Neuron (in vitro differentiated cells): ENCODE measurements around the gene HOXA7.

ENCODE experiments used
- H2AFZ ChIP-seq: one replicate; pipeline ENCODE4 v1.6.1; 2013; ENCODE audit warnings: low read depth, mild to moderate bottlenecking, inconsistent platforms, low read length, moderate library complexity
- H3K27me3 ChIP-seq: one replicate; pipeline ENCODE4 v1.6.1; 2013; ENCODE audit warnings: low read length; ENCODE audit not compliant: insufficient read depth
- H3K36me3 ChIP-seq: one replicate; pipeline ENCODE4 v1.6.1; 2013; ENCODE audit warnings: low read length; ENCODE audit not compliant: insufficient read depth
- H3K4me1 ChIP-seq: one replicate; pipeline ENCODE4 v1.6.1; 2013; ENCODE audit warnings: low read length; ENCODE audit not compliant: insufficient read depth
- H3K4me3 ChIP-seq: 2 replicates; pipeline ENCODE4 v1.5.1; 2013; ENCODE audit warnings: mild to moderate bottlenecking, low read length, moderate library complexity
- H3K9me3 ChIP-seq: one replicate; pipeline ENCODE4 v1.6.1; 2013; ENCODE audit warnings: low read length

The HOXA7 gene

DNA sequence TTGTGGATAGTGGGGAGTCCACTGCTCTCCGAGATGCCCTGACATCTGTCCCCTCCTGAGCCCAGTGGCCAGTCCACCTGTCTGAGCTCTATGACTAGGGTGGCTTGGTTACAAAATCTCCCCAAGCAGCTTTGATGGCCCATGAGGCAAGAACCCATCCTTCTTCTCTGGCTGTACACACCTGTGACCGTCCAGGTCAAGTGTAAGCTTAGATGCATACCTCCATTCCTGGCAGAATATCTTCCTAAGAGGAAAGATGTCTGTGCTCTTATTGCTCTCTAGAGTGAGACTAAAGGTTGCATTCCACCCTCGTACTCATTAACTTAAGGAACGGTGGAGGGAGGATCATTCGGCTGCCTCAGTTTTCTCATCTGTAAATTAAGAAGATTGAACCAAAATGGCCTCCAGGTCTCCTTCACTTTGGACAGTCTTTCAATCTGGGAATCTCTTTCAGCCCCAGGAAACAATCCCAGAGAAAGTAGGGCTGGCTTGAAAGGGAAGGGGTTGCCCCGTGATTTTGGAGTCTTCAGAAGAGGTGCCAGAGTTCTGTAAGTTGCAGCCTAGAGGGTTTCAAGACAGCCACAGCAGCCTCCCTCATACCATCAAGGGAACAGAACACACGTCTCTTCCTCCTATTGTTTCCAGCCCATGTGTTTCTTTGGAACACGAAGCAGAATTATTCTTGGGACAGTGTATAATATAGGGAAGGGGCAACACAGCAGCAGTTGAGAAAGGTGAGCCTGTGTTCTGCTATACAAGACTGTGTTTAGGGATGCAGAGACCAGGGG lies 31.4 kb downstream of the HOXA7 start:
- H3K4me1 ChIP-seq: no peaks in the 10 kb centered on the region

DNA sequence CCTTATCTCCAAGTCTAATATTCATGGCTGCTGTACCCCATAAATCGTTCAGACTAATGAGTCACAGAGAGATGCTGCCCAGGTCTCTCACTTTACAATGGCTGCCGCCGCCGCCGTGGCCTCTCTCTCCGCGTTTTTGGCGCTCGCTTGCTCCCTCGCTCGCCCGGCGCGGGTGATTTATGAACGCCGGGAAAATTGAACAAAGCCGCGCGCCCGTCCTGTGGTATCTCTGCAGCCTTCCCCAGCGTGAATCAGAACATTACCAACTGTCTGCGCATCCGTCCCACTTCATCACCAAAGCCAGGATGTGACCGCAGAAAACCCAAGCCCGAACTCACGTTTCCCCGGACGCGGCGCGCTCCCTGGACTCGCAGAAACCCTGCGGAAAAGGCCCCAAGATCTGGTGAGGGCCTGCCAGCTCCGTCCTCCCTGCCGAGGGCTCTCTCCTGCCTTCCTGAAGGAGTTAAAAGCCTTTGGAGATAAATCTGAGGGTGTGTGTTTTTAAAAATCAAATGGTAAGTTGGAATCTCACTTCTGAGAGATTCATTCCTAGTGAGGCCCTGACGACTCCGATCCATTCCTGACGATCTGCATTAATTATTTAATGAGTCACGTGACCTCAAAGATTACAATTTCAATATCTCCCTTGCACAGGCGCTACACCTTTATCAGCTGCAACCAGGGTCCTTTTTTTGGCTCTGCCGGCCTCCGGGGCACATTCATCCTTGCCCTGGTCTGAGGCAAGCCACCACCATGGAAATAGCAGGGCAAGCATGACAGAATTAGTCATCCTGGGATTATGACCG lies 32.2 kb downstream of the HOXA7 start:
- Histone ChIP-seq H3K9me3 (peaks cover 2% of the 10 kb centered on the region), H3K4me3 (no peak overlapping the region), H3K36me3 (no peaks in the 10 kb centered on the region), H3K4me1 (no peaks in the 10 kb centered on the region), H2AFZ (no peak overlapping the region), H3K27me3 (peaks cover 98% of the 10 kb centered on the region)

More for the DNA sequence above, 31.4 kb downstream of the HOXA7 start:
- H3K4me3 ChIP-seq: no peak overlapping the region
- peaks cover 4% of the 10 kb centered on the region for H3K9me3 ChIP-seq
- H3K36me3 ChIP-seq: no peaks in the 10 kb centered on the region
- no peak overlapping the region for H2AFZ ChIP-seq
- peaks cover 99% of the 10 kb centered on the region for H3K27me3 ChIP-seq

DNA sequence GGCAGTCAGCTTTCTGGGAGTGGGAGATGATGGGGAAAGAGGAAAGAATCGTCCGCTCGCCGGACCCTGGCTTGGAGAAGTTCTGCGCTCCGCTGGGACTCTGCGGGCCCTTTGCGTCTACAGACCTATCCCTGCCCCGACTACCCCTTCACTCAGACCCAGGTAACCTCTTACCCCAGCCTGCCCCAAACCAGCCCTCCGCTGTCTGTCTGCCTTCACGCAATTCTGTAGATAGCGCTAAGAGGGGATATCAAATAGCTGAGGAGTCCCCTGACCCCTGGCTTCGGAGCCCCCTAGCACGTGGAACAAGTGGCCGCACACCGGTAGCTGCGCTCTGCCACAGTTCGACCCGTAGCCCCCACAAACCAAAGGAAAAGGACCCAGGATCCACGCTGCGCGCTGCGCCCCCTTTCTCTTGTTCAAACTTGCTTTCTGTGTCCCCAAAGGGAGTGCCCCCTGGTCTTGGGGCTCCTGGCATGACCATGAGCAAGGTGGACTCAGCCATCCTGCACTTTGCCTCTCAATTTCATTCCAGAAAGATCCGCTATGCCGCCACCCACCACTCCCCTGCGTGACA lies 32.9 kb downstream of the HOXA7 start:
- Histone ChIP-seq H3K9me3 (no peaks in the 10 kb centered on the region), H3K27me3 (peaks cover 97% of the 10 kb centered on the region), H3K36me3 (no peaks in the 10 kb centered on the region), H3K4me1 (no peaks in the 10 kb centered on the region), H3K4me3 (no peak overlapping the region), H2AFZ (no peak overlapping the region)

DNA sequence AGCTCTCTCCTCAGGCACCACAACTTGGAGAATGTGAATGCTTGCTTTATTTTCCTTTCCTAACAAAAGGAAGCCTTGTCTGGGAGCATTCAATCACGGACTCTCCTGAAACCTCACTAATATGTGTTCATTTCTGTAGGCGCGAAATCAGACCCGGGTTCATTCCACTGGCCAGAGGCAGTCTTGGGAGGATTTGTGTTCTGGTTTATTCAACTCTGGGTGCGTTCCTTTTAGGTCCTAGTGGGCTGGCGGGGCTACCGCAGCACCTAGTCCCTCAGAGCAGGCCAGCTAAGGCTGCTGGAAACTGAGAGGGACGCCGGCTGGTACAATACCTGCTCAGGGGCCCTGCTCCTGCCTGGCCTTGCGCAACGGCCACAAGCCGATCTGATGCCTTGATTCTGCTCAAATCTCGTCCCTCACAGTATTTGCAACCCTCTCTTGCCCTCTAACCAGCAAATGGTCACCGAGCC lies 33.4 kb downstream of the HOXA7 start:
- Histone ChIP-seq H3K27me3 (peaks cover 97% of the 10 kb centered on the region), H3K9me3 (no peaks in the 10 kb centered on the region), H3K4me1 (no peaks in the 10 kb centered on the region), H3K4me3 (no peak overlapping the region), H2AFZ (no peak overlapping the region), H3K36me3 (no peaks in the 10 kb centered on the region)

DNA sequence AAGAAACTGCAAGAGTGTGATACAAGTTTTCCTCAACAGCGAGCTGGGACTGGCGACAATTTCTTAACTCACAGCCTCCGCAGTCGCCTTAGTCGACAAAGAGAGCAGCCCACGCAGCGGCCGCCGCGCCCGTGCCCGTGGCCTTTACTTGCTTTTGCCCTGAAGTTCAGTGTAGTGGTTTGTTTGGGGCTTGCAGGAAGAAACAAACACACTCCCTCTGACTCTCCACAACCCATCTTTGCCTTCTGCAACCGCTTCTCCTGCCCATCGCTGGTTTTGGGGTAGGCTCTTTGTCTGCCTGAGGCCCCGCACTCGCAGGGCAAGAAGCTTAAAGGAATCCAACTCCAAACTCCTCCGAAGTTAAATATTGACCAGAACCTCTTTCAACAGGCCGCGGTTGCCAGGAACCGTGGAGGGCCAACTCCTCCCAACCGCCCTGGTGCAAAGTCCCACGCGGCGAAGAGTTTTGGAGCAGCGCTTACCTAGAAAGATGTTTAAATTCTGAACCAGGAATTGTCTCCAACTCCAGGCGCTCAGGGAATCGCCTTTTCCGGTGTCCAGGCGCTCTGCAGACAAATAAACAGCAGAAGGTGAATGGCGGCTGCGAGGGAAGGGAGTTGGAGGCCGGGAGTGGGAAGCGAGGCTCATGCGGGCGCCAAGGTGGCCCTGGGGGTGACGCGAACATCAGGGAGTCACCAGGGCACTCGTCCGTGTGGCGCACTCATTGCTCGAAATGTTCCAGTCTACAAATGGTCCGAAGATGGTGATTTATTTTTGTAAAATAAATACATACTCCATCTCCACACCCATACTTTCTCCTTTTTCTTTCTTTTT lies 34.2 kb downstream of the HOXA7 start:
- no peaks in the 10 kb centered on the region for H3K4me1 ChIP-seq
- H3K4me3 ChIP-seq: no peak overlapping the region

DNA sequence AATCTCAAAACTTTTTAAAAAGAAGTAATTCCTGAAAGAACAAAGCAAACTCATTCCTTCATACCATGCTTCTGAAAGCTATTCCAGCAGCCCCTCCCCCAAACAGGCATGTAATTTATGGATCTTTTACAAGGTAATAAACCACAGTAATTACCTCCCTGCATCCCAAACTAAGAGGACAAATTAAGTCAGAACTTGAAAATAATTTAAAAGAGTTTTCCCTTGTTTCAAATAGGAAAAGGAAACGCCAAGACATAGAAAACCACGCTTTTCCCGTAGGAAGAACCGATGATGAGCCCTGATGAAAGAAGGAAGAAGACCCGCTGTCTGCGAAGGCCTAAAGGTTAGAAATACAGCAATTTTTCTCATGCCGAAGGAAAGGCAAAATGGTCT lies 34.8 kb downstream of the HOXA7 start:
- H3K4me1 ChIP-seq: no peaks in the 10 kb centered on the region
- no peaks in the 10 kb centered on the region for H3K9me3 ChIP-seq
- no peaks in the 10 kb centered on the region for H3K36me3 ChIP-seq
- H3K27me3 ChIP-seq: peaks cover 97% of the 10 kb centered on the region
- H3K4me3 ChIP-seq: no peak overlapping the region
- H2AFZ ChIP-seq: no peak overlapping the region

More for the DNA sequence above, 34.2 kb downstream of the HOXA7 start:
- Histone ChIP-seq H3K9me3 (no peaks in the 10 kb centered on the region), H3K27me3 (peaks cover 97% of the 10 kb centered on the region), H2AFZ (no peak overlapping the region), H3K36me3 (no peaks in the 10 kb centered on the region)

DNA sequence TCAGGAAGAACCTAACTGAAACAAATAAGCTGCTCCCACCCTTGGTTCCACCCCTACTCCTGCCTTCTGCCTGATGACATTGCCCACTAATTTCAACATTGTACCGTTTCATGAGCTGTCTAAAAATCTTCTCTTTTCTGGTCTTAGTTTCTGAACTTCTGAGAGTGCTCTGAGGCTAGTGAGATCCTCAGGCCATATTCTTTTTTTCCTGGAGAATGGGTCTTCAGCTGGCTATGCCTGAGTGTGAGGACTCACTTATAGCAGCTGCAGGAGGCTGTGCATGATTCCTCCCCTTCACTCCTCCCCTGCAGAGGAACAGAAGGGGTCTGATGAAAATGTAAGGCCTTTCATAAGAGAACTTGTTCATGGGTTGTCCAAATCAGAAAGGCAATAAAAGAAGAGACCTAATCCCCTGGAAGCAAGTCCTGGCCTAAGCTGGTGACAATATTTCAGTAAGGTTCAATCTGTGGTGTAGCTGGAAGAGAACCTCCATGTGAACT lies 37.0 kb downstream of the HOXA7 start:
- H3K9me3 ChIP-seq: no peaks in the 10 kb centered on the region
- H3K4me1 ChIP-seq: no peaks in the 10 kb centered on the region
- no peak overlapping the region for H2AFZ ChIP-seq
- peaks cover 96% of the 10 kb centered on the region for H3K27me3 ChIP-seq
- H3K4me3 ChIP-seq: no peak overlapping the region
- H3K36me3 ChIP-seq: no peaks in the 10 kb centered on the region

DNA sequence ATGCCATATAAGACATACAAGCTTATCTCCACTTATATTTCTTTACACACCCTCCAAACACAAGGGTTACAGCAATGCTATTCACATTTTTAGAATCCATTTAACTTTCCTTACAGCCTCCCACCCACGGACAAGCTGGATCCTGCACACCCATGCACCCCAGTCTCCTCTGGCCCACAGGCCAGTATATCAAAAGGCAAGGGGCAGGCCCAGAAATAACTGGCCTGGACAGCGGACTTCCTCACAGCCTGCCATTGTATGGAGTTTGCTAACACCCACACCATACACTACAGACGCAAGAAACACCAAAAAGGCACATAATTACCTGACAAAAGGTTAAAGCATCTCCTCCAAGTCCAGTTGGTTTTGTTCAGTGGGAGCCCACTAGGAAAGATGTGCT lies 37.9 kb downstream of the HOXA7 start:
- Histone ChIP-seq H3K36me3 (no peaks in the 10 kb centered on the region), H3K27me3 (peaks cover 92% of the 10 kb centered on the region), H3K4me3 (no peak overlapping the region), H3K9me3 (no peaks in the 10 kb centered on the region), H2AFZ (no peak overlapping the region), H3K4me1 (no peaks in the 10 kb centered on the region)

DNA sequence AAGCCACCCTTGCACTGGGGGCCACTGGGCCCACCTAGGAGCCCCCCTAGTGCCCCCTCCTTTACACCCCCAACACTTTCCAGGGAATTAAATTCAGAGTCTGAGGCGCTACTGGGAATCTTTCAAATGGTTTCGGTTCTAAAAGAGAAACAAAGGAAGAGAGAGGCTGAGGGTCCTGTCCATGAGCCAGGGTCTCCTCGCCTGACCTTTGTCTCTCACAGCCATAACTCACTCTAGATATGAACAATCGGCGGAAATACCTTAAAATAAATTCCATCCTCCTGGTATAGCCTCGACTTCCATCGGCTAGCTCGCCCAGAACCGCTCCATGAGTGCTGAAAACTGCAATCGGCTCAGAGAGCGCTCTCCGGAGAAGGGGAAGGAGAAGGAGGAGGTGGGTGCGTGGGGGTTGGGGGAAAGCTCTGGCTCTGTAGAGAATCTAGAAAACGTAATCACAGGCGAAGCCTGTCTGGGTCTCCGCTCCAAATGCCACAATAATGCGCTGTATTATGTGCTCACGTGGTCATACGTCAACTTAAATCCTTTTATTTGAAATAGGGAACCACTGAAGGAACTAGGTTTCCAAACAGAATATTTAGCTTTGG lies 38.5 kb downstream of the HOXA7 start:
- no peaks in the 10 kb centered on the region for H3K4me1 ChIP-seq
- no peak overlapping the region for H3K4me3 ChIP-seq
- peaks cover 92% of the 10 kb centered on the region for H3K27me3 ChIP-seq
- no peak overlapping the region for H2AFZ ChIP-seq
- H3K9me3 ChIP-seq: no peaks in the 10 kb centered on the region
- no peaks in the 10 kb centered on the region for H3K36me3 ChIP-seq

DNA sequence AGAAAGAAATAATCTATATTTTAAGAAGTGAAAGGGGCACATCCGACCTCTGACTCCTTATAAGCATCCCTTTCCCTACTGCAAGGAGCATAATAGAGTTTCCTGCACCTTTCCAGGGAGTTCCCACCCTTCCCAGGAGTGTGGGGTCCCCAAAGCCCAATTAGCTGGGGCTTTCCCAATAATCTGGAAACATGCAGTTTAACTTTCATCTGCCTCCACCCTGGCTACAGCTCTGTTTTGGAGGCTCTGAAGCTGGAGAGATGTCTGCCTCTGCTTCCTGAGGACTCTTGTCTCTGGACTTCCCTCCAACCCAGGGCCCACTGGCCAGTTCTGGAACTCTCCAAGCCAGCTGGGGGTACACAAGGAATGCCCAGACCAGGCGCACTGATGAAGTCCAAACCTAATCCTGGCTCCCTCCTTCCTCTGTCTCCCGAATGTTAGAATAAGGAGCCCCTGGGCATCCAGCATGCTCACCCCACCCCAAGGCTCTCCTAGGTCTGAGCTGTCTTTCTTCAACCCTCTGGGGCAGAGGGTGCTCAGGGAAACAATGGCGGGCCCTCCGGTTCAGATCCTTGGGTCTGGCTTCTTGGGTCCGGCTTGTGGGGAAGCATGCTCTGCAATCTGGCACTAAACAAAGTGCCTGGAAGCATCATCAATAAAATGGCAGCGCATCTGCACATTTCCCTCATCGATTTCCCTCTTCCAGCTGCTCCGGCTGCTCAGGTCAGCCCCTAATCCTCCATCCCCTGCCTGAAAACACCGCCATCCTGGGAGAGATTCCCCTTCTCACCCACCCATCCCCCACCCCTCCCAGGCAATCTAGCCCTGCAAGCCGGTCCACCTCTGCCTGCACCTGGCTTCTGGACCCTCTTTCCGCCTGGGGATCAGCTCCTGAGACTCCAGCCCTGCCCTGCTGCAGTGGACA lies 39.3 kb downstream of the HOXA7 start:
- no peak overlapping the region for H2AFZ ChIP-seq
- no peaks in the 10 kb centered on the region for H3K9me3 ChIP-seq
- H3K4me3 ChIP-seq: no peak overlapping the region
- no peaks in the 10 kb centered on the region for H3K36me3 ChIP-seq
- peaks cover 92% of the 10 kb centered on the region for H3K27me3 ChIP-seq
- H3K4me1 ChIP-seq: no peaks in the 10 kb centered on the region

DNA sequence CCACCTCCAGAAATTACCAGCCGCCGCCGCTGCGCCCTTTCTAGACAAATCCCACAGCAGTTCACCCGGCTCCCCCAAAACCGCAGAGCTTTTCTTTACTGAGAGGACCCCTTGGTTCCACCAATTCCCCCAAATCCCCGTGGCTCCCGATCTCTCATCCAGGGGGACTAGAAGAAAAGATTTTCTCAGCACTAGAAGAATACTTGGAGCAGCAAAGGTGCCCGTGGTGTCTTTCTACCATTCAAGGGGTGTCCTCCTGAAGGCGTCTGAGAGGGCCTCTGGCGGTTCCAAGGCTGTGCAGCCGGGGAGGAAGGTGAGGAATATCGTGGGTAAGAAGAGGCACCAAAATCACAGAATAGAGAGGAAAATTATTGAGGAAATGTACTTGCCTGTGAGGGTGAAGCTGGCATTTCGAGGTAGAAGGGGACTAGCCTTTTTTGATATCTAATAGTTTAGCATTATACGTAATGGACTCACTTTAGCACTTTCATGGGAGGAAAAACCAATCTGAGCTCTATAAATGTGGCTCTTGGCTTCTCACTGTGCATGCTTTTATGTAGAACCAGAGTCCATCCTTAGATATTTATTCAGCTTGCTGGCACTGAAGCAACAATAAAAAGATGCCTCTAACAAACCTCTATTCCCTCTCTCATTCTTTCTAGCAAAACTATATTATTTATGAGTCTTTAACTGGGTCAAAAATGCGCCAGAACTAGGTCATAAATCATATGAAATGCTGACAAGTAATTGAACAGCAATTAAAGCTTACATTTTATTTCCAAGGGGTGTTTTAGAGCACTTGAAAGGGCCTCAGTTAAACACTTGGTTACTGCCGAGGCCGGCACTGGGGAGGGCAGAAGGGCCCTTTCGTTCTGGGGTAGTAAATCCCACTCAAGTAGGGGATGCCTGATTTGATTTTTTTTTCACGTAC lies 40.2 kb downstream of the HOXA7 start:
- H3K9me3 ChIP-seq: no peaks in the 10 kb centered on the region
- no peaks in the 10 kb centered on the region for H3K4me1 ChIP-seq
- no peaks in the 10 kb centered on the region for H3K36me3 ChIP-seq
- peaks cover 92% of the 10 kb centered on the region for H3K27me3 ChIP-seq
- no peak overlapping the region for H3K4me3 ChIP-seq
- H2AFZ ChIP-seq: no peak overlapping the region
